PFSK-1 (cell line): ENCODE data around the gene FAM186B. TPM values are rescaled to one million over a fixed set of nuclear protein-coding genes. Genes with fewer than 3 reads are reported as not detected.
"Not testable (repeated sequence)": the region's sequence is repeated elsewhere in the genome, so short reads cannot be mapped to it uniquely, and the experiment has no call there.

ENCODE experiments used
- FOXP2 ChIP-seq: optimal IDR thresholded peaks from 2 replicates; pipeline ENCODE3; 2011; ENCODE audit warnings: borderline replicate concordance, control low read depth, inconsistent platforms; ENCODE audit not compliant: insufficient read depth; ENCODE audit errors: extremely low read length, extremely low read depth
- POLR2AphosphoS5 ChIP-seq: IDR thresholded peaks from 2 replicates; pipeline ENCODE4 v1.6.1; 2012; ENCODE audit warnings: low read depth, mild to moderate bottlenecking, control low read depth, low read length, moderate library complexity
- SIN3A ChIP-seq: IDR thresholded peaks from 2 replicates; pipeline ENCODE4 v1.6.1; 2012; ENCODE audit warnings: mild to moderate bottlenecking, low read length, moderate library complexity, borderline replicate concordance; ENCODE audit not compliant: insufficient read depth
- TAF1 ChIP-seq: IDR thresholded peaks from 2 replicates; pipeline ENCODE4 v1.6.1; 2012; ENCODE audit warnings: low read length, control low read depth, borderline replicate concordance; ENCODE audit not compliant: insufficient read depth
- polyA plus RNA-seq: library from polyadenylated mRNA; unstranded; fragments of >200 nt; gene quantifications from one replicate; pipeline ENCODE4 v1.2.1, GENCODE V29; 2012; ENCODE audit warnings: low read depth, missing spikeins; ENCODE audit not compliant: insufficient read length
- TF ChIP-seq, protein P1 (sequence below), 2 experiments: IDR thresholded peaks; 2 replicates each; pipeline versions ENCODE4 v1.6.1 to v1.8.0; 2011 to 2012; ENCODE audit warnings: low read depth in 2 of 2, low read length in 2 of 2, control low read depth in 1 of 2, inconsistent platforms in 1 of 2, mild to moderate bottlenecking in 1 of 2, moderate library complexity in 1 of 2; ENCODE audit not compliant: insufficient read depth in 1 of 2

FAM186B gene, protein sequence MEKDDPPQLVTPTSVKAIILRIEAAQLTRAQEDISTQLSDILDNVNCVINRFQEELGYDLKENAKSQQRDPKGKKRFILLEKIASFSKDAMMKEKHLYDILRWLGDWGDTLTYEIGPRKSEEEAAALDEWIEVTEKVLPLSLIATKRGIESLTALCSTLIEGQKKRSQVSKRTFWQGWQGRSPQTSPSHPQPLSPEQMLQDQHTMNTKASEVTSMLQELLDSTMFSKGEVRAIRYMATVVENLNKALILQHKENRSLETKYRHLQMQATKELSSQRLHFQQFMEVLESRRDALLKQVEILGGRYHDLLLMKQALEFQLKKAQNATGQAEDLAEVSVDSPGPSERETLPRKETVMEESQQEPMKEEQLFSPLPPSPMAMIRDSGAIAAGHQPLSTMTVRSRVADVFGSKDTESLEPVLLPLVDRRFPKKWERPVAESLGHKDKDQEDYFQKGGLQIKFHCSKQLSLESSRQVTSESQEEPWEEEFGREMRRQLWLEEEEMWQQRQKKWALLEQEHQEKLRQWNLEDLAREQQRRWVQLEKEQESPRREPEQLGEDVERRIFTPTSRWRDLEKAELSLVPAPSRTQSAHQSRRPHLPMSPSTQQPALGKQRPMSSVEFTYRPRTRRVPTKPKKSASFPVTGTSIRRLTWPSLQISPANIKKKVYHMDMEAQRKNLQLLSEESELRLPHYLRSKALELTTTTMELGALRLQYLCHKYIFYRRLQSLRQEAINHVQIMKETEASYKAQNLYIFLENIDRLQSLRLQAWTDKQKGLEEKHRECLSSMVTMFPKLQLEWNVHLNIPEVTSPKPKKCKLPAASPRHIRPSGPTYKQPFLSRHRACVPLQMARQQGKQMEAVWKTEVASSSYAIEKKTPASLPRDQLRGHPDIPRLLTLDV
- polyA plus RNA-seq = 0.28 TPM

DNA sequence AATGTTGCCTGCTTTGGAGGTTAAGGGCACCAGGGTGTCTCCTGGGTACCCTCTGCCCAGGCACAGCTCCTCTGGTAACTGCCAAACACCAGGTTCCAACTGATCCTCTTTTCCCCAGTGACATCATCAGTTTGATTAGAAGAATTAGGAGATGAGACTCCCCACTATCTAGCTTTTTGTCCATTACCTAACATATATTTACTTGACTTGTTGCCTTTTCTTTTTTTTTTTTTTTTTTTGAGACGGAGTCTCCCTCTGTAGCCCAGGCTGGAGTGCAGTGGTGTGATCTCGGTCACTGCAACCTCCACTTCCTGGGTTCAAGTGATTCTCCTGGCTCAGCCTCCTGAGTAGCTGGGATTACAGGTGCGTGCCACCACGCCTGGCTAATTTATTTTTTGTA is at the start of gene FAM186B:
TSS of gene FAM186B (minus strand) at position 101 of the 400 bp plus-strand sequence. CDS start 162 bp downstream, outside the sequence.
- TF ChIP-seq POLR2AphosphoS5, FOXP2, TAF1: not testable (repeated sequence)

DNA sequence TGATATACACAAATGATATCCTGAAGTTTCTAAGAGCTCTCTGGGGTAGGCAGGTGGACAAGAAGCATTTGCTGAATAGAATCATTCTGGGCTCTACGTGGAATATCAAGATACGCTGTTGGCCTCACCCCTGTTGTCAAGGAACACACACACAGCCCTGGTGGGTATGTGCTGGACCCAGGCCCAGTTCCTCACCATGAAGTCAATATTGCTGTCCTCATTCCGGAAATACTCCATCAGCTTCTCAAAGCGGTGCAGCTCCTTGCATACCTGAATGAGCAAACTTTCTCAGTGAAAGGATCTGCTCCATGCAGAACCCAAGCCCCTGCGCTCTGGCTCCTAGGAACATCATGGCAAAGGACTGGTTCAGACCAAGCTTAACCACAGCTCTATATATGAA is 49.3 kb upstream of the FAM186B start:
- TF ChIP-seq, protein P1, sequence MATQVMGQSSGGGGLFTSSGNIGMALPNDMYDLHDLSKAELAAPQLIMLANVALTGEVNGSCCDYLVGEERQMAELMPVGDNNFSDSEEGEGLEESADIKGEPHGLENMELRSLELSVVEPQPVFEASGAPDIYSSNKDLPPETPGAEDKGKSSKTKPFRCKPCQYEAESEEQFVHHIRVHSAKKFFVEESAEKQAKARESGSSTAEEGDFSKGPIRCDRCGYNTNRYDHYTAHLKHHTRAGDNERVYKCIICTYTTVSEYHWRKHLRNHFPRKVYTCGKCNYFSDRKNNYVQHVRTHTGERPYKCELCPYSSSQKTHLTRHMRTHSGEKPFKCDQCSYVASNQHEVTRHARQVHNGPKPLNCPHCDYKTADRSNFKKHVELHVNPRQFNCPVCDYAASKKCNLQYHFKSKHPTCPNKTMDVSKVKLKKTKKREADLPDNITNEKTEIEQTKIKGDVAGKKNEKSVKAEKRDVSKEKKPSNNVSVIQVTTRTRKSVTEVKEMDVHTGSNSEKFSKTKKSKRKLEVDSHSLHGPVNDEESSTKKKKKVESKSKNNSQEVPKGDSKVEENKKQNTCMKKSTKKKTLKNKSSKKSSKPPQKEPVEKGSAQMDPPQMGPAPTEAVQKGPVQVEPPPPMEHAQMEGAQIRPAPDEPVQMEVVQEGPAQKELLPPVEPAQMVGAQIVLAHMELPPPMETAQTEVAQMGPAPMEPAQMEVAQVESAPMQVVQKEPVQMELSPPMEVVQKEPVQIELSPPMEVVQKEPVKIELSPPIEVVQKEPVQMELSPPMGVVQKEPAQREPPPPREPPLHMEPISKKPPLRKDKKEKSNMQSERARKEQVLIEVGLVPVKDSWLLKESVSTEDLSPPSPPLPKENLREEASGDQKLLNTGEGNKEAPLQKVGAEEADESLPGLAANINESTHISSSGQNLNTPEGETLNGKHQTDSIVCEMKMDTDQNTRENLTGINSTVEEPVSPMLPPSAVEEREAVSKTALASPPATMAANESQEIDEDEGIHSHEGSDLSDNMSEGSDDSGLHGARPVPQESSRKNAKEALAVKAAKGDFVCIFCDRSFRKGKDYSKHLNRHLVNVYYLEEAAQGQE (IDR thresholded peaks at IDR 0.05; ENCODE audit: insufficient read depth in 1 of 2, low read depth in 2 of 2, low read length in 2 of 2) = no peak
- TF ChIP-seq POLR2AphosphoS5 (no peak), FOXP2 (no peak), TAF1 (no peak), SIN3A (no peak)

DNA sequence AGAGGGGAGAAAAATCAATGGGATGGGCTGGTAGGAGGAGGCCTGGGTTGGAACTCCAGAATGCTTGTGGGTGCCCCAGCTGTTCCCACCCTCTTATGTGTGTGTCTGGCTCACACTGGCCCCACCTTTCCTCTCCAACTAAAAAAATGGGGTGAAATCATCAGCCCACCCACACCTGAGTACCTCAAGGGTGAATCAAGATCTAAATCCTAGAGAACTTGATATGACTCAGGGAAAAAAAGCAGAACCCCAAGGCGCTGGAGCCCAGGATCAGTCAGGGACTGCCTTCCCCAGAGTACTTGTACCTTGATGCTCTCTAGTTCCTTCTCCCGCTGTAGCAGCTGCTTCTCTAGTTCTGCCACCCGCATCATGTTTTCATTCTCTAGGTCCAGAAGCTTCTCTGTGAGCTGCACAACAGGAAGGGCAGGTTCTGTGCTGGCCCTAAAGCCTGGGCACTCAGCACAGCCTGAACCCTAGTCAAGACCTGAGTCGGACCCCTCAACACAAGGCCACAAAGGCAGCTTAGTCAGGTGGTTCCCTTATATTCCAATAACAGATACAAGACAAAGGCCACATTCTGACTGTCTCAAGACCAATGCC is 47.6 kb upstream of the FAM186B start:
- TF ChIP-seq TAF1 (no peak), POLR2AphosphoS5 (no peak), FOXP2 (no peak), SIN3A (no peak)
- TF ChIP-seq, protein P1 (IDR thresholded peaks at IDR 0.05; ENCODE audit: insufficient read depth in 1 of 2, low read depth in 2 of 2, low read length in 2 of 2) = no peak

DNA sequence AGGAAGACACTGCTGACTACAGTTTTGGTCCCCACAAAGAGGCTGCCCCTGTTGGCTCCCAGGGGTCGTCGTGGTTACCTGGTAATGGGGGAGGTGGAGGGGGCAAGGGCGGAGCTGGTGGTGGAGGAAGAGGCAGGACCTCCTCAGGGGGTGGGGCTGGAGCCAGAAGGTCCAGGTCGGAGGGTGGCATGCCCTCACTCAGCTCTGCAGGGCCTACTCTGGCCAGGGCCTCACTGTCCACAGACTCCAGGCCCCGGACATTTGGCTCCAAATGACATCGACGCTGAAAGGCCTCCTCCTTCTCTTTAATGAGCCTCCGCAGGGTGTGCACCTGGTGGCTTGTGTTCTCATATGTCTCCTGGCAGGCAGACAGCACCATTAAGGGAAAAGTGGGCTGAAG is 46.4 kb upstream of the FAM186B start:
- TF ChIP-seq SIN3A (no peak), FOXP2 (no peak), POLR2AphosphoS5 (no peak), TAF1 (no peak)
- TF ChIP-seq, protein P1 (IDR thresholded peaks at IDR 0.05; ENCODE audit: insufficient read depth in 1 of 2, low read depth in 2 of 2, low read length in 2 of 2) = no peak

DNA sequence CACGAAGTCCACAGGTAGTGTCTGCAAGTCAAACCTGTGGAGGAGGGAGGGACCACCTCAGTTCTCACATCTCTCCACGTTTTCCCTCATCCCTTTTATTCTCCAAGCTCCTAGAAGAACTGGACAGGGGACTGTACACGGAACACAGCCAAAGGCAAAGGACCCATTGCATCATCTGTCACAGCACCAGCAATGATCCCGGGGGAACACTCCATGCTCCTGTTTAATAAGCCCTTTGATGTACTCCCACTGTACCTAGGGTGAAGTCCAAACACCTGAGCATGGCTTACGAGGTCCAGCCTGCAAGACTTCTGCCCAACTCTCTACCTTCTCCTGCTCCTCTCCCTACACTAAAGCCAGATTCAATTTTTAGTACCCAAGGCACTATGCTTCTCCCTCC is 44.5 kb upstream of the FAM186B start:
- no peak for TF ChIP-seq SIN3A
- no peak for TF ChIP-seq POLR2AphosphoS5
- TF ChIP-seq FOXP2 = no peak
- TF ChIP-seq TAF1 = no peak
- TF ChIP-seq, protein P1 (IDR thresholded peaks at IDR 0.05; ENCODE audit: insufficient read depth in 1 of 2, low read depth in 2 of 2, low read length in 2 of 2) = no peak
